HG02973 (cell line): ENCODE measurements around the gene UBE3B.

Experiments
- ATAC-seq: cut with Tn5 transposase; IDR thresholded peaks from one replicate; pipeline ENCODE4 v1.9.1; 2021; ENCODE audit warnings: moderate library complexity; ENCODE audit not compliant: unreplicated experiment

Gene UBE3B

GRCh38 chr12:109568486-109568885 lies 91.1 kb downstream of the UBE3B start:
- no peak for ATAC-seq

- no peak for ATAC-seq
Observed at GRCh38 chr12:109571773-109572505, 94.5 kb downstream of the UBE3B start.

DNA sequence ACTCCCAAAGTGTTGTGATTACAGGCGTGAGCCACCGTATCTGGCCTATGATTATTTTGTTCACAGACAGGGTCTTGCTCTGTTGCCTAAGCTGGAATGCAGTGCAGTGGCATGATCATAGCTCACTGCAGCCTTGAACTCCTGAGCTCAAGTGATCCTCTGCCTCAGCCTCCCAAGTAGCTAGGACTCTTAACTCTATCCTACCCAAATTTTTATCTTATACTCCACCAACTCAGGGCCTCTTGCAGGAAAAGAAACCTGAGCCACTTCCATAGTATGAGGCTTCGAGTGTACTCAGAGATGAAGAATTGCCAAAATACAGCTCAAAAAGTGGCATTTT lies 95.0 kb downstream of the UBE3B start:
- no peak for ATAC-seq

GRCh38 chr12:109573029-109573913 lies 95.8 kb downstream of the UBE3B start, which contains the start of the genes MMAB and MVK:
Gene MMAB, minus strand, starts transcription at chr12:109573504. Its CDS starts 24 bp downstream, at chr12:109573480.
Gene MVK, plus strand, starts transcription at chr12:109573794. Its CDS starts 1,029 bp downstream, at chr12:109574823.
- ATAC-seq = peak; percentile 91

- ATAC-seq = no peak
Observed at GRCh38 chr12:109573914-109574244, 96.4 kb downstream of the UBE3B start.

- no peak for ATAC-seq
Observed at GRCh38 chr12:109575683-109576082, 98.2 kb downstream of the UBE3B start.

DNA sequence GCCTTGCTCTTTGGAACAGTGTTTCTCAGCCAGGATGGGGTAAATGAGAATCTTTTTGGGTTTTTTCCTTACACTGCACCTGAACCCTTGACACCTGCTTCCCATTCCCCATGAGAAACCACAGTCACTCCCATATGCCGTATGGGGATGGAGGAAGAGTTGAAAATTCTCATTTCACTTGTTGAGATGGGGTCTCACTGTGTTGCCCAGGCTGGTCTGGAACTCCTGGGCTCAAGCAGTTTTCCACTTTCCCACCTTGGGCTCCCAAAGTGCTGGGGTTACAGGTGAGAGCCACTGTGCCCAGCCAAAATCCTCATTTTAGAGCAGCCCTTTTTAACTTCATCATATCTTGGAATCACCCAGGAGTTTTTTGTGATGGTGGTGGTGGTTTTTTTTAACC lies 99.9 kb downstream of the UBE3B start:
- no peak for ATAC-seq

- no peak for ATAC-seq
Observed at GRCh38 chr12:109578330-109578927, 101.0 kb downstream of the UBE3B start.

GRCh38 chr12:109579639-109580038 lies 102.2 kb downstream of the UBE3B start:
- no peak for ATAC-seq

DNA sequence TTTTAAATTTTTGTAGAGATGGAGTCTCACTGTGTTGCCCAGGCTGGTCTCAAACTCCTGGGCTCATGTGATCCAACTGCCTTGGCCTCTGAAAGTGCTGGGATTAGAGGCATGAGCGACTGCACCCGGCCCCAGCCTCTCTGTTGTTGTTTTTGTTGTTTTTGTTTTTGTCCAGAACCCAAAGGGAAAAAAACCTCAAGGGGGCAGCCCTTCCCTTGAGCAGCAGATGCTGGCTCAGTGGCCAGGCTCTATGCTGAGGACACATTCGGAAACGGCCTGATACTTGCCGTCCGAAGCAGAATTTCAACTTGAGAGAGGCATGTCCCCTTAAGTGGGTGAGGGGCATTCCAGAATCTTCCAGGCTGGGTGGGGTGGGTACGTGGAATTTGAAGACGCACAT lies 102.8 kb downstream of the UBE3B start:
- ATAC-seq = no peak

GRCh38 chr12:109580684-109581333 lies 103.4 kb downstream of the UBE3B start:
- ATAC-seq = no peak

DNA sequence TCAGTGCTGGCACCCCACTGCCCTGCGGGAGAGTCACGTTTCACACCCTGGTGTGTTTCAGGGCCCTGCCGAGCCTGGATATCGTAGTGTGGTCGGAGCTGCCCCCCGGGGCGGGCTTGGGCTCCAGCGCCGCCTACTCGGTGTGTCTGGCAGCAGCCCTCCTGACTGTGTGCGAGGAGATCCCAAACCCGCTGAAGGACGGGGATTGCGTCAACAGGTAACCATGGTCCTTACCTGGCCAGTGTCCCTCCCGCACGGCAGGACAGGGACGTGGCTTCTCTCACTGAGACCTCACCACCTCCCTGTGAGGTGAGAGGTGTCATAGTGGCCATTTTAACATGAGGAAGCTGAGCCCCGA lies 103.9 kb downstream of the UBE3B start:
- ATAC-seq = no peak

DNA sequence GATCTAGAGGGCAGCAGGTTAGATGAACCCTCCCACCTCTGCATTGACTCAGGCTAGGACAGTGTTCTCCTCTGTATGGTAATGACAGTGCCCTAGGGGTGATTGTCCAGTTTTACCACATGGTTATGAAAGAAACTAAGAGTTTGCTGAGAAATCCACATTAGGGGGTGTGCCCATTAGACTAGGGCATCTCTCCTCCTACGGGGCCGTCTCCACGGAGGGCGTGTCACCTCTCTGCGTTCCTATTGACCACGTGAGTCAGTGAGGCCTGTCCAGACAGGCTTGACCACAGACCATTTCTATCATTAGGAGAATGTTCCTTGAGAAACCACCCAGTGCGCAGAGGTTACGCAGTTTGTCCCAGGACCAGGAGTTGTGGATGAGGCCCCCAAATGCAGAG lies 104.4 kb downstream of the UBE3B start:
- ATAC-seq = no peak

DNA sequence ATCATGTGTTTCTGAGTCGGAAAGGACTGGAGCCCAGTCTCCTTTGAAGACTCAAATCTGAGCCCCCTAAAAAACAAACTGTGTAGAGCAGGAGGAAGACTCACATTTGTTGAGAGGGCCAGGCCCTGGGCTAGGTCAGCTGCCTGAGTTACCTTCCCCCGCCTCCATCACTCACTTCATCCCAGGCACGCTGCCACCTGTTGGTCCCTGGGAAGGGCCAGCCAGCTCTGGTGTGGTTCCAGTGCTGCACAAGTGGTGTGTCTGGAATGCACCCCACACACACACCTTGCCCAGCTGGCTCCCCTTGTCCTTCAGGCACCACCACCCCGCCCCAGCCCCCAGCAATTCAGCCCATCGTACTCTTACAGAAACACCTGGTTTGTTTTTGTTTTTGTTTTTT lies 105.2 kb downstream of the UBE3B start:
- no peak for ATAC-seq

DNA sequence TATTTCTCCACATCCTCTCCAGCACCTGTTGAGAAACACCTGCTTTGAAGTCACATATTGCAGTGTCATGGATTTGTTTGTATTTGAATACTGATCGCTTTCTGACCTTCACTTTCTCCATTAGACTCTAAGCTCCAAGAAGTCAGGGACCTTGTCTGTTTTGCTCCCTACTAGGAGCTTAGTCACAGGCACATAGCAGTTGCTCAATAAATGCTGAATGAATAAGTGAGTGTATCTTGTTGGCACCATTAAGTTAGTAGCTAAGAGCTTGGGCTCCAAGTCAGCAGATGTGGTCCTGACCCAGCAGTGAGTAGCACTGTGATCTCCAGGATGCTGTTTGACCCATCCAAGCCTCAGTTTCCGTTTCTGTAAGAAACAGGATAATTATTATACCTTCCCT lies 106.3 kb downstream of the UBE3B start:
- ATAC-seq = no peak
